Urothelium cell line (cell line): Measurements from ENCODE around the gene APH1A.
"Not testable (repeated sequence)": the region's sequence is repeated elsewhere in the genome, so short reads cannot be mapped to it uniquely, and the experiment has no call there.

Experiments used
- DNase-seq: peaks from one replicate; pipeline ENCODE4 v3.0.0; 2011; ENCODE audit warnings: low spot score, mixed read lengths
- FAIRE-seq: peaks from 2 replicates; lab custom pipeline; 2011; peaks lifted over from hg19 to GRCh38; lab: Jason Lieb, UNC

APH1A gene

DNA sequence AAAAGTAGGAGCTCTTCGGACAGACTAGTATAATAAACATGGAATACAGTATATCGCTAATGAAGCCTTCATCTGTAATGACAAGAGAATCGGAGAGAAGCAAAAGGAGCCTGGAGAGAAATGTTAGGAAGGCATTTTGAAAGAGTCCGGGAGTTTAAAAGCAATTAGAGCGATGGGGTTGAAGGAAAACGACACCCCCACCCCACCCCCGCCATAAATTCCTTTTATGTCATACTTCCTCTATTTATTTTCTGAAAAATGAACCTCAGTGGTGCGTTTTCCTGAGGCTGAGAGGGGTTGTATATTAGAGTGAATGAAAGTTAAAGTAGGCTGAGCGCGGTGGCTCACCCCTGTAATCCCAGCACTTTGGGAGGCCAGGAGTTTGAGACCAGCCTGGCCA is 635 bp upstream of the APH1A start:
- no peak for DNase-seq
- FAIRE-seq = no peak

- FAIRE-seq = no peak
- no peak for DNase-seq
These were observed 494 bp downstream of the APH1A start for GRCh38 chr1:150268340-150268704.

DNA sequence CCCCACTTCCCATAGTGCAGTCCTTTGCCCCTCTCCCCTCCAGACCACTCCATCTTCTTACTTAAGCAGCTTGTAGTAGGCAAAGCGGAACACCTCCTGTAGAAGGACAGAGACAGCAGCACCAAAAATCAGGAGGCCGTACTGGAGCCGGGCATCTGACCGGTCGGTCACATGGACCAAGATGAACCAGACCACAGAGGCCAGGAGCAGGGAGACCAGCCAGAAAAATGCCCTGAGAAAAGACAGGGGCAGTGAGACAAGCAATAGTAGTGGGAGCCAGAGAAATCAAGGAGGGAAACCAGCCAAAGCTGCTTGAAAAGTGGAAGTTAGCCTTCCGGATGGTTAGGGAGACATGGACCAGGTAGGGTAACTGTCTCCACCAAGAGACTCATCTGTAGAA is 920 bp downstream of the APH1A start:
- no peak for FAIRE-seq
- no peak for DNase-seq

DNA sequence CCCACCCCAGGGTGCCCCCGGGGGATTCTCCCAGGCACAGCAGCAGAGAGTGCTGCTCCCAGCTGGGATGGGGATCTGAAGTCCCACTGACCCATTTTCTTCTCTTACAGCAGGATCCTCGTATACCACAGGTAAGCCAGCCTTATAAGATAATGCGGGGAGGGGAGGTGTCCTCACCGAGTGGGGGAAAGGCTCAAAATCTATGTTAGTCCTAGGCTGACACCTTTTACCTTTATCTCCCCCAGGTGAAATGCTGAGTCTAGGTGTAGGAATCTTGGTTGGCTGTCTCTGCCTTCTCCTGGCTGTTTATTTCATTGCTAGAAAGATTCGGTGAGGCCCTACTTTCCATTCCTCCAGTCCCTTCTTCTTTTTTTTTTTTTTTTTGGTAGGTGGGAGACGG is 5.3 kb downstream of the APH1A start:
- FAIRE-seq = no peak
- no peak for DNase-seq

DNA sequence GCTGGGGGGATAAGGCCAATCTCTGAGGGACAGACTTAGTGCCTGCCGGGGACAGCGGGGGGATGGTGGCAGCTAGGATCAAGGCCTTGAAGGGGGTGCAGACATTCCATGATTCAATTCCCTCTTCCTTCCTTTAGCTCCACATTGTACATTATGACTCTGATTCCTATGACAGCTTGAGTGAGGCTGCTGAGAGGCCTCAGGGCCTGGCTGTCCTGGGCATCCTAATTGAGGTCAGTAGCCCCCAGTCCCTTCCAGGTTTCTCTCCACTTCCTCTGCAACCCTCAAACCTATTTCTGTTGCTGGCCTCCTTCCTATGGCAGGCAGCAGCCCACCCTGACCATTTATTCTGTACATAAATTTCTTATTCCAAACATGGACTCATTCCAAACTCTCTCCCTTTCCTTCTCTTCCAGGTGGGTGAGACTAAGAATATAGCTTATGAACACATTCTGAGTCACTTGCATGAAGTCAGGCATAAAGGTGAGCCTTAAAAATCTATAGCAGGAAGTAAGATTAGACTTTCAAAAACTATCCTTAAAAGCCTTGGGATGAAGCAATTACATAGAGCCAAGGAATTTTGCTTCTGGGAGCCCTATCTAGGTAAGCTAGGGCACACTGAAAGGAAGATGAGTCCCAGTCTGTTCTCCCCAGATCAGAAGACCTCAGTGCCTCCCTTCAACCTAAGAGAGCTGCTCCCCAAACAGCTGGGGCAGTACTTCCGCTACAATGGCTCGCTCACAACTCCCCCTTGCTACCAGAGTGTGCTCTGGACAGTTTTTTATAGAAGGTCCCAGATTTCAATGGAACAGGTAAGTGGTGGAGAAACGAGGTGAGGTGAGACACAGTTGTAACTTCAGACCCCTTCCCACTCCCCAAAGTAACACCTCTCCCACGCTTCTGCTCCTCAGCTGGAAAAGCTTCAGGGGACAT is 6.2 kb downstream of the APH1A start:
- no peak for DNase-seq
- no peak for FAIRE-seq

GRCh38 chr1:150261367-150261766 is 7.4 kb downstream of the APH1A start:
- FAIRE-seq (no peak), DNase-seq (no peak)

DNA sequence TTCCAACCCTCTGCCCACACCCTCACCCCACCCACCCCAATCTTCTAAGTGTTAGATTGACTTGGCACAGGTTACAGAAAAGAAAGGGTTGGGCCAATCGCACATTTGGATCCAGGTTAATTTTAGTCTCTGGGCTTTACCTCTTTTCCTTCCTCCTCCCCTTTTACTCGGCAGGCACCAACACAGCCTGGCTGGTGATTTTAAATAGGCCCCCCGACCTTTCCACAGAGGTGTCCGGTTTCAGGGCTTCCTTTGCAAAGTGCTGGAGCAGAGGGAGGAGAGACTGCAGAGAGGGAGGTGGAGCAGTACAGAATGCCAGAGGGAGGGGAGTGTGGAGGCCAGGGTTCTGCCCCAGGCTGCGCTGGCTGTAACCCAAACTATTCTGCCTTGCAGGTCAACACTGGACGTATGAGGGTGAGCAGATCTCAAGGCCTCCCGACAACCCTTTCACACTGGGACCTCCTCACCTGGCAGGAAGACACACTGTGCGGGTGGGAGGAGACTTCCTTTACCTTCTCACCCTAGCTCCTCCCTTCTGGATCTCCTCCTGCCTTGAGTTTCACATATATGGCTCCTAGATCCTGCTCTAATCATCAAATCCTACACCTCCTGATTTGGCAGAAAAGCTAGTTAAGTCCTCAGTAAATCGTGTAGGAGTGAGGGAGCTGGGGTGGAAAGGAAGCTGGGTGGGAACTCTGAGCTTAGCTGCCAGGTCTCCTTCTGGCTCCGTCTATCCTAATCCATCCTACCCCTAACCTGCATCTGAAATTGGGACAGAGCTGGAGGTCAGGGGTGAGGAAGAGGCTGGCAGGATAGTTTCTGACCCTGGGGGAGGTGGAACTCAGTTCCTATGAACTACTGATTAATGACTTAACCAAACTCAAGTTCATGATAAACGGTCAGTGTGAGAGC is 8.8 kb downstream of the APH1A start:
- FAIRE-seq (no peak), DNase-seq (peak; percentile 32)

DNA sequence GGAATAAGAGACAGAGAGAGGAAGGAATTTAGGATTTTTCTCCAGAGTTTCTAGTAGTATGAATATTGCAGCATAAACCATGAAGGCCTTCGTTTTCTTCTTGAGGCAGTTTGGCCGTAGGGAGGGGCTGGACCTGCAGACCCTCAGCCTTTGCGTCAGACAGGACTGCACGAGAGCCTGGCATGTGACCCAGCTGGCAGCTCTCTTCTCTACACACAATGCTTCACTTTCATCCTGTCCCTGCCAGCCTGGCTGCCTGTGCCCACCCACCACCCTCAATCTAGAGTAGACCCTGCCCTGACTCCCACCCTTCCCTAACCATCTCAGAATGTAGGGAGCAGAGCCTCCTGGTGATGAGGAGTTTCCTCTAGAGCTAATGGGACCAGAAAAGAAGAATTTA is 9.6 kb downstream of the APH1A start:
- no peak for FAIRE-seq

GRCh38 chr1:150257624-150258585 is 10.9 kb downstream of the APH1A start, which contains the start of gene CA14:
Gene CA14 (plus strand): TSS chr1:150257774. CDS start chr1:150258129, 355 bp downstream.
- FAIRE-seq (no peak), DNase-seq (no peak)

More for the DNA sequence above, 9.6 kb downstream of the APH1A start:
- DNase-seq = no peak

DNA sequence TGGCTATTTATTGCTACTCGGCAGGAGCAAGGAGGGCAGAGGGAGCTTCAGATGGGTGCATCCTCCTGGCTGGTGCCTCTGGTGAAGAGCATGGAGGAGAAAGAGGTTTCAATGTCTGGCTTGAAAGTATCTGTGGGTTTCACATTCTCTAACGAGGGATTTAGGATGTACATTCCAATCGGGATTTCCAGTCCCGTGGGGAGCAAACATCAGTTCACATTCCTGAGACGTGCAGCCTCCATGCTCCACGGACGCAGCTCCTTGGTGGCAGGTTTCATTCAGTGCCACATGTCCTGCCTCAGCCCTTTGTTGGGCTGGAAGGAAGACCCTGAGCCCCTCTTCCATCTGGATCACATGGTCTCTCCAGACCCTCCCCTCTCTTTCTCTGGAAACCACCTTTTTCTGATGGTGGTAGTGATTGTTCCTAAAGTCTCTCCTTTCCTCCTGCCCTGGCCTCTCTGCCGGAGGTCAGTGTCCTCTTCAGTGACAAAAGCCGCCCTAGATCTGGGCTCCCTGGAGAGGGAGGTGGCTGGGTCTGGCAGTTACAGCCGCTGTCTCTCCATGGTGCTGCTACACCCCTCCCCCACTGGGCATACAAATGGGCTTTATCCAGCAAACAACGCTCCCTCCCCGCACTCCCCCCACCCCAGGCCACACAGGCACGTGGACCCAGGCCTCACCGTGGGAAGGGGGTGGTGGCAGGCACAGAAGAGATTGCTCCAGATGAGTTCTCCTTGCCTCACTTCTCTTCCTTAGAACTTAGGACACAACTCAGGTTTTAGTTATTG is 12.1 kb downstream of the APH1A start:
- FAIRE-seq (no peak), DNase-seq (no peak)

DNA sequence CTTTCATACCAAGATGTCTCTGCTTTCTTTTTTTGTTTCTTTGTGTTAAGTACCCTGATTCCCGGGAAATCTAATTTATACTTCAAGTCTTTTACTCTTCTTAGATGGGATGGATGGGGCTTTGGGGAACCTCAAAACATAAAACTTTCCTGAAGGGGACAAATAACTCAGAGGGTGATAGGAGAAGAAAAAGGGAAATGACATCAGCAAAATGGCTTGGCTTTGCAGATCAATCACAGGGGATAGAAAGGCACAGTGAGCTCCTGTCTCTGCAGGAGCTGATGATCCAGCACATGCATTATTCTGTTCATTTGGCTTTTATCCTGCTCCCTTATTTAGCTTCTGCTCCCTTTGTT is 12.6 kb downstream of the APH1A start:
- no peak for DNase-seq
- FAIRE-seq = no peak

DNA sequence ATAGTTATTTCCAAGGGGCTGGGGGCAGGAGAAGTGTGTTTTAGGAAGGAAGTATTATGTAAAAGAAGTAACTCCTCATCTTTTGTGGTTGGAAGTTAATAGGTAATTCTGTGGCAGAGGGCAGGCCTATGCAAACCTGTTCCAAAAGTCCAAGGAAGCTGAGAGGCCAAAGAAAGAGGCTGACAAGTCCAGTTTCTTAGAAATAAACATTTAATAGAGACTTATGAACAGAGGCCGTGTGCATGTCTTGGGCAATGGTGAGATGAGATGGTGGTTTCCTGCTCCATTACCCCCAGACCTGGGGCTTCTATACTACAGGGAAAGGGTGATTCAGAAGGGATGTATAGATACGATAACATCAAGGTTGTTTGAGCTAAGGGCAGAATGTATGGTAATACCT is 18.9 kb downstream of the APH1A start:
- no peak for DNase-seq
- FAIRE-seq = no peak

GRCh38 chr1:150243003-150243402 is 25.8 kb downstream of the APH1A start:
- DNase-seq = no peak

GRCh38 chr1:150237746-150238145 is 31.1 kb downstream of the APH1A start:
- no peak for FAIRE-seq
- DNase-seq = no peak

More at GRCh38 chr1:150243003-150243402, 25.8 kb downstream of the APH1A start:
- no peak for FAIRE-seq

DNA sequence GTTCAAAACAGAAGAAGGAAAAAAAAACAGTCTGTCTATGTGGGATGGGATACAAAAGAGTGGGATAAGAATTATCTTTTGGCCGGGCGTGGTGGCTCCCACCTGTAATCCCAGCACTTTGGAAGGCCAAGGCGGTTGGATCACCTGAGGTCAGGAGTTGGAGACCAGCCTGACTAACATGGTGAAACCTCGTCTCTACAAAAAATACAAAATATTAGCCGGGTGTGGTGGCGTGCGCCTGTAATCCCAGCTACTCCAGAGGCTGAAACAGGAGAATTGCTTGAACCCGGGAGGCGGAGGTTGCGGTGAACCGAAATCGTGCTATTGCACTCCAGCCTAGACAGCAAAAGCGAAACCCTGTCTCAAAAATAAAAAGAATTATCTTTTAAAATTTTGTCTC is 31.6 kb downstream of the APH1A start:
- DNase-seq, FAIRE-seq: not testable (repeated sequence)

DNA sequence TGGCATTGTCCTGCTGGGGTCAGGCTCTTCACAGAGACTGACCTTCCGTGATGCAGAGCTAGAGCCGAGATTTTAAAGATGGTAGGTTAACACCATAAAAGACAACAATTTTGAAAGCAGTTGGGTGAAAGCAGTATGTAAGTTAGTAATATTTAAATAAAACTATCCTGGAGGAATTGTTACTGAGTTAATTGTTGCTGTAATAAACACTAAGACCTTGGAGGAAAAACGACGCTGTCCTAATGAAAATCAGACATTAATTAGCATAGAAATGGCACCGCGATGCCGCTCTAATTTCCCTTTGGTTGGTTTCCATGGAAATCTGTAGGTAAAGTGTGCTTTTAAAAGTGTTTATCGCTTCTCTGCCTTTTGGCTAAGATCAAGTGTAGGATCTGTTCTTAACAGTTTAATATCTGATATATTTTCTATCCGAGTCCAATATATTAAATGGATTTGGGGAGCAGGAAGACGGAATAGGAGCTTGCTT is 32.2 kb downstream of the APH1A start:
- DNase-seq (no peak), FAIRE-seq (no peak)

GRCh38 chr1:150235852-150236613 is 32.8 kb downstream of the APH1A start, which contains the start of gene ANP32E:
Gene ANP32E (minus strand): TSS chr1:150236112. CDS start chr1:150235786, 326 bp downstream.
- FAIRE-seq (no peak), DNase-seq (peak; percentile 98)

- DNase-seq = peak; percentile 21
- no peak for FAIRE-seq
These were observed 33.4 kb downstream of the APH1A start for GRCh38 chr1:150235294-150235851.
